Measurements from ENCODE around the gene ZFYVE21. TPM values are rescaled to one million over a fixed set of nuclear protein-coding genes. Genes with fewer than 3 reads are reported as not detected.

Gene ZFYVE21
- total RNA-seq, 4 donors from 2014 or later, result 40.3 to 81.2 (median 59.0) TPM

- peak in 1 of 3 donors; percentile 32 for DNase-seq
- no peaks in the 10 kb centered on the region for H3K4me1 ChIP-seq
These were observed 21.9 kb downstream of the ZFYVE21 start for GRCh38 chr14:103737432-103738045.

GRCh38 chr14:103738166-103738565, 22.6 kb downstream of the ZFYVE21 start:
- H3K9me3 ChIP-seq, result no peaks in the 10 kb centered on the region
- TF ChIP-seq CTCF (IDR thresholded peaks at IDR 0.05) (no peak), POLR2A (IDR thresholded peaks at IDR 0.05) (no peak)
- H3K4me3 ChIP-seq, result no peak overlapping the region
- no peaks in the 10 kb centered on the region for H3K4me1 ChIP-seq
- H3K36me3 ChIP-seq, result peaks cover 0 to 81% (median 0%) of the 10 kb centered on the region in 3 donors
- no peak for DNase-seq
- no peaks in the 10 kb centered on the region for H3K27me3 ChIP-seq
- no peak overlapping the region for H3K27ac ChIP-seq

More at GRCh38 chr14:103737432-103738045, 21.9 kb downstream of the ZFYVE21 start:
- peaks cover 0 to 86% (median 0%) of the 10 kb centered on the region in 3 donors for H3K36me3 ChIP-seq
- peak overlapping the region in 1 of 4 donors; percentile 16 for H3K27ac ChIP-seq
- no peak overlapping the region for H3K4me3 ChIP-seq
- H3K27me3 ChIP-seq, result no peaks in the 10 kb centered on the region
- no peak for TF ChIP-seq CTCF (IDR thresholded peaks at IDR 0.05)
- no peaks in the 10 kb centered on the region for H3K9me3 ChIP-seq

- Histone ChIP-seq H3K36me3 (peaks cover 0 to 76% (median 0%) of the 10 kb centered on the region in 3 donors), H3K27me3 (no peaks in the 10 kb centered on the region), H3K9me3 (no peaks in the 10 kb centered on the region), H3K4me3 (no peak overlapping the region), H3K4me1 (no peaks in the 10 kb centered on the region), H3K27ac (no peak overlapping the region)
- TF ChIP-seq CTCF (IDR thresholded peaks at IDR 0.05) (no peak), POLR2A (IDR thresholded peaks at IDR 0.05) (no peak)
- no peak for DNase-seq
These were observed 23.3 kb downstream of the ZFYVE21 start for GRCh38 chr14:103738701-103739451.

GRCh38 chr14:103739466-103739792, 23.8 kb downstream of the ZFYVE21 start:
- Histone ChIP-seq H3K27me3 (no peaks in the 10 kb centered on the region), H3K27ac (no peak overlapping the region), H3K4me3 (no peak overlapping the region), H3K36me3 (peaks cover 0 to 70% (median 0%) of the 10 kb centered on the region in 3 donors), H3K4me1 (no peaks in the 10 kb centered on the region), H3K9me3 (no peaks in the 10 kb centered on the region)
- DNase-seq, result no peak
- no peak for TF ChIP-seq POLR2A (IDR thresholded peaks at IDR 0.05)
- TF ChIP-seq CTCF (IDR thresholded peaks at IDR 0.05), result no peak

GRCh38 chr14:103739793-103740501, 24.3 kb downstream of the ZFYVE21 start:
- Histone ChIP-seq H3K4me3 (no peak overlapping the region), H3K4me1 (no peaks in the 10 kb centered on the region), H3K27me3 (no peaks in the 10 kb centered on the region), H3K9me3 (no peaks in the 10 kb centered on the region), H3K27ac (no peak overlapping the region), H3K36me3 (peaks cover 0 to 67% (median 0%) of the 10 kb centered on the region in 3 donors)
- TF ChIP-seq CTCF (IDR thresholded peaks at IDR 0.05), result no peak
- no peak for TF ChIP-seq POLR2A (IDR thresholded peaks at IDR 0.05)
- DNase-seq, result peak in 1 of 3 donors; percentile 41
